Osteocyte (in vitro differentiated cells): ENCODE results near the gene ASPG. TPM values are rescaled to one million over a fixed set of nuclear protein-coding genes. Genes with fewer than 3 reads are reported as not detected.
A peak's percentile ranks its signal among the peaks of the same experiment; 100 is the strongest.

Experiments
- DNase-seq: peaks from one replicate; pipeline ENCODE4 v3.0.0; 2021; ENCODE audit warnings: mixed read lengths; ENCODE audit not compliant: unreplicated experiment; ENCODE audit errors: extremely low spot score
- H3K27ac Mint-ChIP-seq: one replicate; pipeline ENCODE4 v1.8.0; 2021; ENCODE audit warnings: mild to moderate bottlenecking, mixed read lengths; ENCODE audit not compliant: unreplicated experiment
- H3K27me3 Mint-ChIP-seq: one replicate; pipeline ENCODE4 v1.8.0; 2021; ENCODE audit warnings: mixed read lengths; ENCODE audit not compliant: unreplicated experiment
- H3K36me3 Mint-ChIP-seq: one replicate; pipeline ENCODE4 v1.8.0; 2021; ENCODE audit warnings: mixed read lengths; ENCODE audit not compliant: unreplicated experiment
- H3K4me1 Mint-ChIP-seq: one replicate; pipeline ENCODE4 v1.8.0; 2021; ENCODE audit warnings: mixed read lengths; ENCODE audit not compliant: unreplicated experiment
- H3K4me3 Mint-ChIP-seq: one replicate; pipeline ENCODE4 v1.8.0; 2021; ENCODE audit warnings: mild to moderate bottlenecking, moderate library complexity, mixed read lengths; ENCODE audit not compliant: unreplicated experiment
- H3K9me3 Mint-ChIP-seq: one replicate; pipeline ENCODE4 v1.8.0; 2021; ENCODE audit warnings: mixed read lengths; ENCODE audit not compliant: unreplicated experiment
- CTCF ChIP-seq: fragments of 200-600 bp; sonication (generic); IDR thresholded peaks from 2 replicates; pipeline ENCODE4 v1.5.0; 2021; ENCODE audit warnings: antibody characterized with exemption, mild to moderate bottlenecking, moderate library complexity
- total RNA-seq: library from RNA; stranded (reverse); gene quantifications from 2 replicates; pipeline ENCODE4 v1.2.1, GENCODE V29; 2021

ASPG gene
- total RNA-seq, 1 donor from 2014 or later: not detected

- Mint-ChIP-seq H3K4me1 (peaks cover 20% of the 10 kb centered on the region), H3K27ac (no peak overlapping the region), H3K9me3 (no peaks in the 10 kb centered on the region), H3K27me3 (peaks cover 14% of the 10 kb centered on the region), H3K4me3 (peak overlapping the region; percentile 47), H3K36me3 (no peaks in the 10 kb centered on the region)
- no peak for TF ChIP-seq CTCF
- no peak for DNase-seq
Measured at GRCh38 chr14:104140213-104140462, 54.6 kb downstream of the ASPG start.

- peaks cover 8% of the 10 kb centered on the region for H3K27me3 Mint-ChIP-seq
- H3K36me3 Mint-ChIP-seq: no peaks in the 10 kb centered on the region
- DNase-seq: no peak
- TF ChIP-seq CTCF: no peak
- H3K9me3 Mint-ChIP-seq: no peaks in the 10 kb centered on the region
- H3K4me1 Mint-ChIP-seq: peaks cover 15% of the 10 kb centered on the region
- H3K27ac Mint-ChIP-seq: no peak overlapping the region
- H3K4me3 Mint-ChIP-seq: peak overlapping the region; percentile 47
Measured at GRCh38 chr14:104140463-104141331, 55.2 kb downstream of the ASPG start.

- Mint-ChIP-seq H3K4me1 (peaks cover 13% of the 10 kb centered on the region), H3K9me3 (no peaks in the 10 kb centered on the region), H3K27ac (no peak overlapping the region), H3K27me3 (peaks cover 6% of the 10 kb centered on the region), H3K36me3 (no peaks in the 10 kb centered on the region), H3K4me3 (no peak overlapping the region)
- TF ChIP-seq CTCF: no peak
- DNase-seq: no peak
Measured at GRCh38 chr14:104141621-104142091, 56.2 kb downstream of the ASPG start.

GRCh38 chr14:104142136-104142945, 56.8 kb downstream of the ASPG start:
- no peak overlapping the region for H3K4me3 Mint-ChIP-seq
- no peaks in the 10 kb centered on the region for H3K36me3 Mint-ChIP-seq
- no peak for DNase-seq
- H3K27me3 Mint-ChIP-seq: no peaks in the 10 kb centered on the region
- no peaks in the 10 kb centered on the region for H3K9me3 Mint-ChIP-seq
- H3K4me1 Mint-ChIP-seq: peaks cover 7% of the 10 kb centered on the region
- no peak for TF ChIP-seq CTCF
- no peak overlapping the region for H3K27ac Mint-ChIP-seq

- H3K27ac Mint-ChIP-seq: no peak overlapping the region
- no peaks in the 10 kb centered on the region for H3K36me3 Mint-ChIP-seq
- no peak overlapping the region for H3K4me3 Mint-ChIP-seq
- DNase-seq: no peak
- H3K27me3 Mint-ChIP-seq: no peaks in the 10 kb centered on the region
- H3K4me1 Mint-ChIP-seq: peaks cover 13% of the 10 kb centered on the region
- TF ChIP-seq CTCF: no peak
- H3K9me3 Mint-ChIP-seq: no peaks in the 10 kb centered on the region
Measured at GRCh38 chr14:104142946-104143470, 57.5 kb downstream of the ASPG start.
